Thoracic aorta (tissue), 2 donors: Measurements from ENCODE around the gene GPS2. TPM values are rescaled to one million over a fixed set of nuclear protein-coding genes. Genes with fewer than 3 reads are reported as not detected.

ENCODE experiments used
- ATAC-seq: fragments of 150-250 bp; one replicate; pipeline ENCODE4 v1.8.0; 2017; ENCODE audit warnings: low read depth; ENCODE audit not compliant: insufficient number of reproducible peaks, low FRiP score
- DNase-seq: peaks from one replicate; pipeline ENCODE4 v3.0.0-alpha.2; 2020; ENCODE audit warnings: low spot score
- H3K27ac ChIP-seq, 2 donors: fragments of 200-600 bp; sonication (generic); 1 replicate in 1 of 2; 2 replicates in 1 of 2; pipeline ENCODE4 v1.5.1; 2016; ENCODE audit warnings: mild to moderate bottlenecking in 2 of 2, moderate library complexity in 2 of 2
- H3K27me3 ChIP-seq: fragments of 200-600 bp; sonication (generic); replicated peaks from 2 replicates; pipeline ENCODE4 v1.6.0; 2016; ENCODE audit warnings: mild to moderate bottlenecking; ENCODE audit not compliant: insufficient read depth
- H3K36me3 ChIP-seq: fragments of 200-600 bp; sonication (generic); one replicate; pipeline ENCODE4 v1.5.1; 2016
- H3K4me1 ChIP-seq, 2 donors: fragments of 200-600 bp; sonication (generic); 1 replicate in 1 of 2; 2 replicates in 1 of 2; pipeline versions ENCODE4 v1.5.1 to v1.6.0; 2016; ENCODE audit warnings: low read depth in 2 of 2, mild to moderate bottlenecking in 1 of 2; ENCODE audit not compliant: control insufficient read depth in 1 of 2
- H3K4me3 ChIP-seq: fragments of 200-600 bp; sonication (generic); 2 replicates; pipeline ENCODE4 v1.5.1; 2016; ENCODE audit warnings: mild to moderate bottlenecking
- H3K9me3 ChIP-seq: fragments of 200-600 bp; sonication (generic); 2 replicates; pipeline ENCODE4 v1.5.1; 2016
- total RNA-seq, 2 donors: library from RNA; depleted of rRNA; stranded (reverse); fragments of >200 nt; gene quantifications; one replicate each; pipeline versions ENCODE4 v1.1.0 to v1.2.3, GENCODE V29; 2016
- TF ChIP-seq, protein P1 (sequence below): fragments of 200-600 bp; sonication (generic); IDR thresholded peaks from one replicate; pipeline ENCODE4 v1.5.1; 2019; ENCODE audit warnings: antibody characterized with exemption

GPS2 gene
- total RNA-seq, 2 donors from 2014 or later, result 66.5 to 100.0 TPM

GRCh38 chr17:7283471-7284216 is 31.5 kb downstream of the GPS2 start:
- no peaks in the 10 kb centered on the region for H3K9me3 ChIP-seq
- H3K36me3 ChIP-seq, result no peaks in the 10 kb centered on the region
- H3K4me1 ChIP-seq, result peaks cover 13 to 26% of the 10 kb centered on the region in 2 donors
- DNase-seq, result no peak
- H3K27ac ChIP-seq, result no peak overlapping the region
- no peak for ATAC-seq
- no peak overlapping the region for H3K4me3 ChIP-seq
- TF ChIP-seq, protein P1, sequence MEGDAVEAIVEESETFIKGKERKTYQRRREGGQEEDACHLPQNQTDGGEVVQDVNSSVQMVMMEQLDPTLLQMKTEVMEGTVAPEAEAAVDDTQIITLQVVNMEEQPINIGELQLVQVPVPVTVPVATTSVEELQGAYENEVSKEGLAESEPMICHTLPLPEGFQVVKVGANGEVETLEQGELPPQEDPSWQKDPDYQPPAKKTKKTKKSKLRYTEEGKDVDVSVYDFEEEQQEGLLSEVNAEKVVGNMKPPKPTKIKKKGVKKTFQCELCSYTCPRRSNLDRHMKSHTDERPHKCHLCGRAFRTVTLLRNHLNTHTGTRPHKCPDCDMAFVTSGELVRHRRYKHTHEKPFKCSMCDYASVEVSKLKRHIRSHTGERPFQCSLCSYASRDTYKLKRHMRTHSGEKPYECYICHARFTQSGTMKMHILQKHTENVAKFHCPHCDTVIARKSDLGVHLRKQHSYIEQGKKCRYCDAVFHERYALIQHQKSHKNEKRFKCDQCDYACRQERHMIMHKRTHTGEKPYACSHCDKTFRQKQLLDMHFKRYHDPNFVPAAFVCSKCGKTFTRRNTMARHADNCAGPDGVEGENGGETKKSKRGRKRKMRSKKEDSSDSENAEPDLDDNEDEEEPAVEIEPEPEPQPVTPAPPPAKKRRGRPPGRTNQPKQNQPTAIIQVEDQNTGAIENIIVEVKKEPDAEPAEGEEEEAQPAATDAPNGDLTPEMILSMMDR, result no peak
- no peaks in the 10 kb centered on the region for H3K27me3 ChIP-seq

DNA sequence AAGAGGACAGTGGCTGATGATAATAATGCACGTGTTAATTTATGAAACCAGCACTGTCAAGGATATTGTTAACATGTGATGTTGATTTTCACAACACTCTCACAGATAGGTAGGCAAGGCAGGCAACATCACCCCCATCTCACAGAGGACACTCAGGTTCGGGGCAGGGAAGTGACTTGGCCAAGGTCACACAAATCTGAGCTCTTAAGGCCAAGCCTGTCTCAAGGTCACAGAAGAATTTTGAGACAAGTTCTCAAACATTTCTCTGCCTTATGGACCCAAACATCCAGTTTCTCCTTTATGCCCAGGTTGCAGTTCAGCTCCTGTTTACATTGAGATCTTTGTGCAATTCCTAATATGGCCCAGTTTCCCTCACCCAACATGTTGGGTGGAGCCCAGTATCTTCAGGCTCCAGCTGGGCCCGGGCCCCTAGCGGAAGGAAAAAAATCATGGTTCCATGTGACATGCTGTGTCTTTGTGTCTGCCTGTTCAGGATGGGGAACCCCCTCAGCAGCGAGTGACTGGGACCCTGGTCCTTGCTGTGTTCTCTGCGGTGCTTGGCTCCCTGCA is 32.3 kb downstream of the GPS2 start:
- Histone ChIP-seq H3K4me3 (no peak overlapping the region), H3K9me3 (no peaks in the 10 kb centered on the region), H3K27ac (no peak overlapping the region), H3K4me1 (peaks cover 13 to 26% of the 10 kb centered on the region in 2 donors), H3K27me3 (no peaks in the 10 kb centered on the region), H3K36me3 (no peaks in the 10 kb centered on the region)
- ATAC-seq, result no peak
- TF ChIP-seq, protein P1, result no peak
- no peak for DNase-seq

- Histone ChIP-seq H3K27ac (no peak overlapping the region), H3K36me3 (no peaks in the 10 kb centered on the region), H3K27me3 (no peaks in the 10 kb centered on the region), H3K4me3 (peak overlapping the region; percentile 73), H3K9me3 (no peaks in the 10 kb centered on the region), H3K4me1 (peaks cover 13 to 26% of the 10 kb centered on the region in 2 donors)
- DNase-seq, result no peak
- no peak for ATAC-seq
- TF ChIP-seq, protein P1, result no peak
Observed at GRCh38 chr17:7281953-7282751, 33.0 kb downstream of the GPS2 start.

GRCh38 chr17:7281074-7281952 is 33.8 kb downstream of the GPS2 start, which contains the start of gene SLC2A4:
Gene SLC2A4 (plus strand): TSS chr17:7281718. CDS start chr17:7281935, 217 bp downstream.
- peak within 1 kb of the TSS; percentile 82 to 90 for H3K27ac ChIP-seq
- peaks cover 13 to 26% of the 10 kb centered on the region in 2 donors for H3K4me1 ChIP-seq
- ATAC-seq (peak; percentile 84), DNase-seq (peak; percentile 78)
- TF ChIP-seq, protein P1, result no peak
- no peaks in the 10 kb centered on the region for H3K36me3 ChIP-seq
- H3K4me3 ChIP-seq, result peak within 1 kb of the TSS; percentile 73
- no peaks in the 10 kb centered on the region for H3K27me3 ChIP-seq
- no peaks in the 10 kb centered on the region for H3K9me3 ChIP-seq
